OCI-LY7 (cell line): ENCODE data around the gene TTBK1. TPM values are rescaled to one million over a fixed set of nuclear protein-coding genes. Genes with fewer than 3 reads are reported as not detected.

Experiments used
- BruUV-seq: library from RNA; stranded (reverse); fragments of 400-500 nt; replicated peaks from 2 replicates; lab custom pipeline; 2021; lab: Mats Ljungman, UMichigan
- CTCF ChIA-PET: fragments of 300-600 bp; sonication (Branson Sonifier 250); formaldehyde crosslinking; loops from one replicate; lab custom pipeline; 2022; ENCODE audit warnings: antibody characterized with exemption; ENCODE audit not compliant: unreplicated experiment; lab: Charles Lee
- POLR2A ChIA-PET: fragments of 300-600 bp; sonication (Branson Sonifier 250); formaldehyde crosslinking; loops from one replicate; lab custom pipeline; 2022; ENCODE audit warnings: antibody characterized with exemption; lab: Charles Lee
- DNase-seq: peaks from one replicate; pipeline ENCODE4 v3.0.0-alpha.2; 2015; ENCODE audit warnings: low spot score
- H2AFZ ChIP-seq: fragments of 200-600 bp; sonication (generic), shearing (Covaris generic); 2 replicates; pipeline ENCODE4 v1.6.1; 2014; ENCODE audit warnings: mild to moderate bottlenecking, antibody characterized with exemption, low read length, moderate library complexity
- H3K27ac ChIP-seq: fragments of 200-600 bp; sonication (generic); 2 replicates; pipeline ENCODE4 v1.5.1; 2014; ENCODE audit warnings: mixed run types, low read depth, mild to moderate bottlenecking, moderate library complexity, low read length, inconsistent platforms; ENCODE audit not compliant: poor library complexity, severe bottlenecking
- H3K36me3 ChIP-seq: fragments of 200-600 bp; sonication (generic); 2 replicates; pipeline ENCODE4 v1.6.1; 2014; ENCODE audit warnings: mild to moderate bottlenecking, antibody characterized with exemption, low read length, moderate library complexity, mixed read lengths; ENCODE audit not compliant: insufficient read depth
- H3K4me1 ChIP-seq: fragments of 200-600 bp; sonication (generic); 2 replicates; pipeline ENCODE4 v1.5.1; 2014; ENCODE audit warnings: mild to moderate bottlenecking, low read length; ENCODE audit not compliant: insufficient read depth, poor library complexity, severe bottlenecking
- H3K4me2 ChIP-seq: fragments of 200-600 bp; sonication (generic); 2 replicates; pipeline ENCODE4 v1.6.1; 2014; ENCODE audit warnings: mild to moderate bottlenecking, low read length
- H3K4me3 ChIP-seq: fragments of 200-600 bp; sonication (generic); 2 replicates; pipeline ENCODE4 v1.5.1; 2014; ENCODE audit warnings: mild to moderate bottlenecking, low read depth, low read length; ENCODE audit not compliant: poor library complexity, severe bottlenecking
- H3K79me2 ChIP-seq: fragments of 200-600 bp; sonication (generic); 2 replicates; pipeline ENCODE4 v1.6.1; 2016; ENCODE audit warnings: low read depth, mild to moderate bottlenecking, low read length, moderate library complexity, mixed read lengths; ENCODE audit not compliant: insufficient read depth
- H3K9me2 ChIP-seq: fragments of 200-600 bp; sonication (generic); 2 replicates; pipeline ENCODE4 v1.6.1; 2016; ENCODE audit warnings: mild to moderate bottlenecking, low read length, mixed read lengths; ENCODE audit not compliant: insufficient read depth
- H3K9me3 ChIP-seq: fragments of 200-600 bp; sonication (generic); 2 replicates; pipeline ENCODE4 v1.6.1; 2014; ENCODE audit warnings: mild to moderate bottlenecking, mixed run types, low read length, mixed read lengths
- H4K20me1 ChIP-seq: fragments of 200-600 bp; sonication (generic); 2 replicates; pipeline ENCODE4 v1.6.1; 2014; ENCODE audit warnings: mild to moderate bottlenecking, antibody characterized with exemption, low read length, moderate library complexity, mixed read lengths; ENCODE audit not compliant: insufficient read depth
- CTCF ChIP-seq: fragments of 200-600 bp; sonication (generic); conservative IDR thresholded peaks from 2 replicates; pipeline ENCODE4 v1.5.1; 2014; ENCODE audit warnings: mild to moderate bottlenecking, antibody characterized with exemption, low read length, moderate library complexity, mixed read lengths
- EZH2phosphoT487 ChIP-seq: fragments of 200-600 bp; sonication (generic); IDR thresholded peaks from 2 replicates; pipeline ENCODE4 v1.6.1; 2018; ENCODE audit warnings: low read depth, borderline replicate concordance, mild to moderate bottlenecking, mixed run types, antibody characterized with exemption, low read length, moderate library complexity, mixed read lengths
- intact Hi-C: fragments of 100-400 bp; cut with micrococcal nuclease; formaldehyde crosslinking; loops from one replicate; pipeline ENCODE4 v1.10.0; 2022; ENCODE audit not compliant: unreplicated experiment
- total RNA-seq, 2 experiments: library from RNA; depleted of rRNA in 1 of 2; stranded (reverse); fragments of >200 nt in 1 of 2; shearing (Covaris generic) in 1 of 2; gene quantifications; 2 replicates each; pipeline ENCODE4 v1.2.3, GENCODE V29; 2014 to 2022

The TTBK1 gene
- total RNA-seq, 2 experiments from 2014 or later, result 0.35 to 1.7 TPM

DNA sequence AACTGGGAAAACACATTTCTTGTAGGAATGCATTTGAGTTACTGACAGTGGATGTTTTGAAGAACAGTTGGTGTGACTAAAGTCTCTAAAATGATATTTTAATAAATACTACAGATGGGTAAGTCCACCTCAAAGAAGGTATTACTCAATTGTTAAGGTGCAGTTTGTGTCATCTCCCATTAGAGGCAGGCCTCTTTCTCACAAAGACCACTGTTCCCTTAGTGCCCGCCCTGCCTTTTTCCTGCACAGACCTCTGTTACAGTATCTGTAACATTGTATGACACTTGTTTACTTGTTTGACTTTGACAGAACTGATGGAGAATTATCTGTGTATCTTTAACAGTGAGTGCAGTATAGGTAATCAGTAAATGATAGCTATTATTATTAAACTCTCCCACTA lies 70.5 kb downstream of the TTBK1 start:
- CTCF ChIA-PET, result no interaction called here
- intact Hi-C loops, result no loop called here
- DNase-seq, result peak; percentile 16
- no peaks in the 10 kb centered on the region for H3K79me2 ChIP-seq
- no peak overlapping the region for H3K4me3 ChIP-seq
- H3K27ac ChIP-seq, result no peak overlapping the region
- H4K20me1 ChIP-seq, result no peaks in the 10 kb centered on the region
- H3K9me3 ChIP-seq, result no peaks in the 10 kb centered on the region
- POLR2A ChIA-PET, result interaction anchor here (0.5 to 1.5 kb wide), 7 partner anchors 9 to 204 kb away, joined by 3 to 6 read pairs (median 3); no protein-coding TSS in a partner anchor
- H3K4me2 ChIP-seq, result no peak overlapping the region
- H3K36me3 ChIP-seq, result no peaks in the 10 kb centered on the region
- BruUV-seq, result no TSS peak
- no peaks in the 10 kb centered on the region for H3K9me2 ChIP-seq
- H2AFZ ChIP-seq, result no peak overlapping the region
- H3K4me1 ChIP-seq, result peaks cover 25% of the 10 kb centered on the region
- TF ChIP-seq CTCF (0 out of 2 replicates have a peak, but pooled peaks have one; percentile 24), EZH2phosphoT487 (no peak)

- no peaks in the 10 kb centered on the region for H3K9me3 ChIP-seq
- TF ChIP-seq EZH2phosphoT487, result no peak
- TF ChIP-seq CTCF, result no peak
- no peaks in the 10 kb centered on the region for H3K9me2 ChIP-seq
- ChIA-PET POLR2A (interaction anchor here (0.7 to 1.8 kb wide), 4 partner anchors 31 to 206 kb away, joined by 3 read pairs; no protein-coding TSS in a partner anchor), CTCF (no interaction called here)
- H3K36me3 ChIP-seq, result no peaks in the 10 kb centered on the region
- intact Hi-C loops, result no loop called here
- no peak overlapping the region for H3K4me2 ChIP-seq
- no peak for DNase-seq
- H4K20me1 ChIP-seq, result no peaks in the 10 kb centered on the region
- peaks cover 31% of the 10 kb centered on the region for H3K4me1 ChIP-seq
- BruUV-seq, result no TSS peak
- H2AFZ ChIP-seq, result no peak overlapping the region
- H3K79me2 ChIP-seq, result no peaks in the 10 kb centered on the region
- no peak overlapping the region for H3K27ac ChIP-seq
- no peak overlapping the region for H3K4me3 ChIP-seq
Observed at GRCh38 chr6:43318011-43318410, 74.7 kb downstream of the TTBK1 start.

GRCh38 chr6:43325876-43326275 lies 82.6 kb downstream of the TTBK1 start:
- H3K27ac ChIP-seq, result no peak overlapping the region
- H3K36me3 ChIP-seq, result no peaks in the 10 kb centered on the region
- no peak overlapping the region for H3K4me2 ChIP-seq
- intact Hi-C loops, result no loop called here
- no peak for DNase-seq
- no peaks in the 10 kb centered on the region for H3K9me2 ChIP-seq
- peaks cover 19% of the 10 kb centered on the region for H3K4me1 ChIP-seq
- ChIA-PET POLR2A (no interaction called here), CTCF (no interaction called here)
- no peaks in the 10 kb centered on the region for H3K79me2 ChIP-seq
- H3K9me3 ChIP-seq, result no peaks in the 10 kb centered on the region; the same call in 1 of the 2 replicates
- H3K4me3 ChIP-seq, result no peak overlapping the region
- no peaks in the 10 kb centered on the region for H4K20me1 ChIP-seq
- no peak overlapping the region for H2AFZ ChIP-seq
- BruUV-seq, result no TSS peak
- TF ChIP-seq EZH2phosphoT487 (no peak), CTCF (no peak)
